CD4-positive, alpha-beta T cell treated with Interleukin-17A for 4 hours (primary cell): ENCODE measurements around the gene LHFPL6.

Experiments
- DNase-seq: peaks from one replicate; pipeline ENCODE4 v3.0.0-alpha.2; 2020; ENCODE audit warnings: mixed read lengths

The LHFPL6 gene

DNA sequence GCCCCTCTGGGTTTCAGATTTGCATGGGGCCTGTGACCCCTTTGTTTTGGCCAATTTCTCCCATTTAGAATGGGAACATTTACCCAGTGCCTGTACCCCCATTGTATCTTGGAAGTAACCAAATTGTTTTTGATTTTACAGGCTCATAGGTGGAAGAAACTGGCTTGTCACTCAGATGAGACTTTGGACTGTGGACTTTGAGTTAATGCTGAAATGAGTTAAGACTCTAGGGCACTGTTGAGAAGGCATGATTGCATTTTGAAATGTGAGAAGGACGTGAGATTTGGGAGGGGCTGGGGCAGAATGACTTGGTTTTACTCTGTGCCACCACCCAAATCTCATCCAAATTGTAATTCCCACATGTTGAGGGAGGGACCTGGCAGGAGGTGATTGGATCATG is 306.0 kb downstream of the LHFPL6 start:
- DNase-seq: no peak

DNA sequence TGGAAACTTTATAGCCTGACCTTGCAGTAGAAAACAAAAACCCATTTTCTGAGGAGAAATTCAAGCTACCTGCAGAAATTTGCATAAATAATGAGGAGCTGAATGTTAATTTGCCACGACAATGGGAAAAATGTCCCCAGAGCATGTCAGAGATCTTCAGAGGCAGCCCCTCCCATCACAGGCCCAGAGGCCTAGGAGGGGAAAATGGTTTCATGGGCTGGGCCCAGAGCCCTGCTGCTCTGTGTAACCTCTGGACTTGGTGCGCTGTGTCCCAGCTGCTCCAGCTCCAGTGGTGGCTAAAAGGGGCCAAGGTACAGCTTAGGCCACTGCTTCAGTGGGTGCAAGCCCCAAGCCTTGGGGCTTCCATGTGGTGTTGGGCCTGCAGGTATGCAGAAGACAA is 306.8 kb downstream of the LHFPL6 start:
- DNase-seq: no peak
